ENCODE measurements around the gene NADK2.

GRCh38 chr5:36253575-36253974 lies 11.8 kb upstream of the NADK2 start:
- TF ChIP-seq REST (IDR thresholded peaks at IDR 0.05) (no peak), CTCF (IDR thresholded peaks at IDR 0.05; ENCODE audit: low read depth, low read length, missing input control) (no peak), MAX (IDR thresholded peaks at IDR 0.05) (no peak)
